Measurements from ENCODE around the gene NFS1.

NFS1 gene

DNA sequence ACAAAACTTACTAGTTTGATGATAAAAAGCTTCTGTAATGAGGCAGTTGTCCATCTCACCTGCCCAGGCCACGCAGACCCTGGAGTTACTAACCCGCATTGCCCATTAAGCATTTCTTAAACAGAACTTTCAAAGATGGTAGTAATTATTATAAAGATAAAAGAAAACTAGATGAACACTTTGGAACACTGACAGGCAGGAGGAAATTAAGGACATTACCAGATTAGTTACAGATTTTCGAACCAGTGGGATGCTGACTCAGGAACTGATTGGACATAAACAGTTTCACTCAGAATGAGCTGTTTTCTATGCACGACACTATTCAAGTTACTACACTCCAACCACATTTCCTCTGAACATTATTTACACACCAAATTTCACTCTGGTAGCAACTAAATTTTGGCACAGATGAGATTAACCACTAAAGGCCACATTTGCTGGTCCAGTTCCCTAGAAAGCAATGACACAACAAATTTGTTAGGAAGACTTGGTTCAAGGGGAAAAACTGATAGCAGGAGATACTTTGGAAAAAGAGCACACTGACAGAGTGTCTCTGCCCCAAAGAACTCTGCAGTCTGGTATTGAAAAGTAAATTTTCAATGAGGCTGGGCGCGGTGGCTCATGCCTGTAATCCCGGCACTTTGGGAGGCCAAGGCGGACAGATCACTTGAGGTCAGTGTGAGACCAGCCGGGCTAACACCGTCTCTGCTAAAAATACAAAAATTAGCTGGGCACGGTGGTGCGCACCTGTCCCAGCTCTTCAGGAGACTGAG, 3.1 kb upstream of the NFS1 start:
- TF ChIP-seq, protein P1, sequence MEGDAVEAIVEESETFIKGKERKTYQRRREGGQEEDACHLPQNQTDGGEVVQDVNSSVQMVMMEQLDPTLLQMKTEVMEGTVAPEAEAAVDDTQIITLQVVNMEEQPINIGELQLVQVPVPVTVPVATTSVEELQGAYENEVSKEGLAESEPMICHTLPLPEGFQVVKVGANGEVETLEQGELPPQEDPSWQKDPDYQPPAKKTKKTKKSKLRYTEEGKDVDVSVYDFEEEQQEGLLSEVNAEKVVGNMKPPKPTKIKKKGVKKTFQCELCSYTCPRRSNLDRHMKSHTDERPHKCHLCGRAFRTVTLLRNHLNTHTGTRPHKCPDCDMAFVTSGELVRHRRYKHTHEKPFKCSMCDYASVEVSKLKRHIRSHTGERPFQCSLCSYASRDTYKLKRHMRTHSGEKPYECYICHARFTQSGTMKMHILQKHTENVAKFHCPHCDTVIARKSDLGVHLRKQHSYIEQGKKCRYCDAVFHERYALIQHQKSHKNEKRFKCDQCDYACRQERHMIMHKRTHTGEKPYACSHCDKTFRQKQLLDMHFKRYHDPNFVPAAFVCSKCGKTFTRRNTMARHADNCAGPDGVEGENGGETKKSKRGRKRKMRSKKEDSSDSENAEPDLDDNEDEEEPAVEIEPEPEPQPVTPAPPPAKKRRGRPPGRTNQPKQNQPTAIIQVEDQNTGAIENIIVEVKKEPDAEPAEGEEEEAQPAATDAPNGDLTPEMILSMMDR (IDR thresholded peaks at IDR 0.05; ENCODE audit: insufficient read depth, low read depth, low read length, missing control alignments): no peak
- DNase-seq (ENCODE audit: low read depth): no peak
- H3K4me3 ChIP-seq (ENCODE audit: low read depth, low read length): no peak overlapping the region

- no peak for DNase-seq (ENCODE audit: low read depth)
- TF ChIP-seq, protein P1 (IDR thresholded peaks at IDR 0.05; ENCODE audit: insufficient read depth, low read depth, low read length, missing control alignments): no peak
- peak overlapping the region; percentile 99; the same call in 1 of the 2 replicates for H3K4me3 ChIP-seq (ENCODE audit: low read depth, low read length)
Observed at GRCh38 chr20:35700625-35701148, 1.5 kb upstream of the NFS1 start.

- TF ChIP-seq, protein P1 (IDR thresholded peaks at IDR 0.05; ENCODE audit: insufficient read depth, low read depth, low read length, missing control alignments): no peak
- DNase-seq (ENCODE audit: low read depth): no peak
- peak overlapping the region; percentile 99 for H3K4me3 ChIP-seq (ENCODE audit: low read depth, low read length)
Observed at GRCh38 chr20:35699957-35700624, 939 bp upstream of the NFS1 start.

DNA sequence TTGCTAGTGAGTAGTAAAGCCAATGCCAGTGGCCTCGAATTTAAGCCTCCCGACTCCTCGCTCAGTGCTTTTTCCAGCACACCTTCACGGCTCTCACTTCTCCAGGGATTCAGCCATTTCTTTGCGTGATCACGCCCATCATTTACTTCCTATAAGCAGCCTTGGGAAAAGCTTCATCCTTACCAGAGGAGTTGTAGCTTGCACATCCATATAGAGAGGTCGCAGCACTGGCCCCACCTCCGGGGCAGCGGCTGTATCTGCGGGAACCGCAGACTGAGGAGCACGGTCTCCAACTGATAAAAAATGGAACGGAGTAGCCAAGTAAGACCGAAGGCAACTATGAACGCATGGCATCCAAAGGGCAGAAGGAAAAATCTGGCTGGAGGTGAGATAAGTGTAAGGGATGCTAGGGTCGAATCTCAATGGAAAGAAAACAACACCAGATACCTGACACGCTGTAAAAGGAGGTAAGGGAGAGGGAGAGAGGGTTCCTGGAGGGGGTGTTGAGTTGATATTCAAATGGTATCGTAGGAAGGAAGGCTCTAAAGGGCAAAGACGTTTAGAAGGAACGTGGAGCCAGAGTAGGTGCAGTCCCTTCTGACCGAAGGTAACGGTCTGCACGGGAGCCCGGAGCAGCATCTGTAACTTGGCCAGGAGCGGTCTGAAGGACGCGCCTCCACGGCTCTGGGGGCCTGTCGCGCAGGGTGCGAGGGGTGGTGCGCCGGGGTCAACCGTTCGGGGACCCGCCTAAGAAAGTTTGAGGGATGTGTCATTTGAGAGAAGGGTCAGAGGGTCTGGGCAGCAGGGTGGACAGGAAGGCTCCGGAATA, 640 bp downstream of the NFS1 start:
- DNase-seq (ENCODE audit: low read depth): no peak

DNA sequence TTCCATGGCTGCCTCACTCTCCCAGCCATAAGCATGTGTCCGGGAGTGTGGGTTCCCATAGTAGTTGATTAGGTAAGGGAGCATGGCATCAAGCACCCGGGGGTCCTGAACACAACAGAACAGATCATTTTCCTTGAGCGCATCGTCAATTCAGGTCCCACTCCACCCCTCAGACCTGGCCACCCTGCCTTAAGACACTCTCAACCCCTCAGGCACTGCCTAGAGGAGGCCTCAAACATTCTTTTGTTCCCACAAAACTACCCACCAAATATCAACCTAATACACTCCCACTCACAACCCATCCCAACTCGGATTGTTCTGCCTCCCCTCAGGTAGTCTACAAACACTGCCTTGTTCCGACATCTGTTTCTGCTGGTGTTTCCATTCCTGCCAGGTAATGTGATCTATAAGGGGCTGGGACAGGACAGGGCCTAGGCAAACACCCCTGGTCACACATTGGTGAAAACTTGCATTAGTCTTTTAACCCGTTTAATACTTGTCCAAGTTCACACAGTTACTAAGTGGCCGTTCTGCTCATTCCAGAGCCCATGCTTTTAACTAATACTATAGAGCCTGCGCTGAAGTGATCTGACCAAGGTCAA, 1.4 kb downstream of the NFS1 start:
- no peak for DNase-seq (ENCODE audit: low read depth)
- H3K4me3 ChIP-seq (ENCODE audit: low read depth, low read length): peak overlapping the region; percentile 99
- TF ChIP-seq, protein P1 (IDR thresholded peaks at IDR 0.05; ENCODE audit: insufficient read depth, low read depth, low read length, missing control alignments): no peak

More for the DNA sequence above, 640 bp downstream of the NFS1 start:
- TF ChIP-seq, protein P1 (IDR thresholded peaks at IDR 0.05; ENCODE audit: insufficient read depth, low read depth, low read length, missing control alignments): no peak
- peak overlapping the region; percentile 99 for H3K4me3 ChIP-seq (ENCODE audit: low read depth, low read length)

GRCh38 chr20:35695978-35696377, 3.2 kb downstream of the NFS1 start:
- TF ChIP-seq, protein P1 (IDR thresholded peaks at IDR 0.05; ENCODE audit: insufficient read depth, low read depth, low read length, missing control alignments): no peak
- H3K4me3 ChIP-seq (ENCODE audit: low read depth, low read length): no peak overlapping the region
- DNase-seq (ENCODE audit: low read depth): no peak
